ENCODE measurements around the gene LINC00237. TPM values are rescaled to one million over a fixed set of nuclear protein-coding genes. Genes with fewer than 3 reads are reported as not detected.

The LINC00237 gene
- total and polyA plus RNA-seq, 2 of the 8 experiments (the other 6 are each of a cell fraction or from before 2014, with no cell fraction given), result 0.28 to 1.4 TPM

- Histone ChIP-seq H3K27ac (ENCODE audit: low read depth, low read length) (no peak overlapping the region), H3K4me2 (ENCODE audit: insufficient read depth in 1 of 2, low read depth in 2 of 2, low read length in 2 of 2) (no peak overlapping the region), H3K27me3 (replicated peaks in 1 of 4; ENCODE audit: control insufficient read depth in 3 of 4, extremely low read depth in 1 of 4, insufficient read depth in 3 of 4, low read length in 3 of 4) (no peaks in the 10 kb centered on the region), H2AK5ac (ENCODE audit: low read depth, low read length) (no peak overlapping the region), H3K79me2 (ENCODE audit: control insufficient read depth in 1 of 2, insufficient read depth in 2 of 2, low read length in 2 of 2) (no peaks in the 10 kb centered on the region), H3K9me3 (ENCODE audit: insufficient read depth in 2 of 2, low read depth in 1 of 2, low read length in 1 of 2) (no peaks in the 10 kb centered on the region), H4K91ac (replicated peaks; ENCODE audit: insufficient read length, low read length) (no peak overlapping the region), H2BK20ac (ENCODE audit: low read length) (no peak overlapping the region), H3K23ac (ENCODE audit: insufficient read length) (no peak overlapping the region), H3K4me1 (replicated peaks in 1 of 4; ENCODE audit: control insufficient read depth in 3 of 4, insufficient read depth in 4 of 4, low read length in 3 of 4) (no peaks in the 10 kb centered on the region), H2BK5ac (ENCODE audit: low read depth, low read length) (no peak overlapping the region), H3K9ac (replicated peaks in 1 of 4; ENCODE audit: extremely low read depth in 1 of 4, low read depth in 3 of 4, low read length in 3 of 4) (no peak overlapping the region), H3K56ac (replicated peaks; ENCODE audit: insufficient read length, low read depth, low read length) (no peak overlapping the region), H3K36me3 (ENCODE audit: control insufficient read depth in 2 of 4, insufficient read depth in 4 of 4, low read length in 3 of 4) (no peaks in the 10 kb centered on the region; a peak in 2 of 8 replicates), H2BK15ac (ENCODE audit: low read length) (no peak overlapping the region), H3K4ac (replicated peaks; ENCODE audit: insufficient read length, low read depth, low read length) (no peak overlapping the region), H2BK120ac (replicated peaks; ENCODE audit: low read depth, low read length) (no peak overlapping the region), H4K20me1 (replicated peaks in 1 of 2; ENCODE audit: control insufficient read depth in 1 of 2, insufficient read depth in 2 of 2, low read length in 2 of 2) (no peaks in the 10 kb centered on the region), H3K4me3 (ENCODE audit: extremely low read depth in 1 of 4, insufficient read depth in 2 of 4, low read depth in 3 of 4, low read length in 4 of 4) (no peak overlapping the region), H4K5ac (ENCODE audit: insufficient read length, low read depth, low read length) (no peak overlapping the region), H2AFZ (ENCODE audit: low read length) (no peak overlapping the region), H3K79me1 (ENCODE audit: low read depth, low read length) (no peaks in the 10 kb centered on the region), H2BK12ac (ENCODE audit: low read depth, low read length) (no peak overlapping the region), H4K8ac (ENCODE audit: extremely low read depth, insufficient read depth, low read length) (no peak overlapping the region), H3K14ac (ENCODE audit: insufficient read length) (no peak overlapping the region), H3K18ac (ENCODE audit: extremely low read depth, low read length) (no peak overlapping the region), H3K23me2 (ENCODE audit: low read depth, low read length) (peaks cover 3% of the 10 kb centered on the region)
- WGBS, 2 experiments (ENCODE audit: extremely low coverage in 1 of 2, insufficient coverage in 1 of 2, insufficient read length in 1 of 2, insufficient replicate concordance in 2 of 2, low coverage in 1 of 2, low lambda C conversion rate in 2 of 2, missing lambda C conversion rate in 1 of 2), result 96% methylated on average over 4 of the region's 4 CpGs; no CpG with 5 or more reads in 1 of the 2 experiments
- POLR2A ChIA-PET (ENCODE audit: partially characterized antibody), result interaction anchor here (1.1 kb wide), 1 partner anchor 12 kb away, joined by 3 read pairs; no protein-coding TSS in a partner anchor
- CTCF ChIA-PET (ENCODE audit: partially characterized antibody), result interaction anchor here (1.1 to 1.3 kb wide), 2 partner anchors 16 to 88 kb away, joined by 3 to 4 read pairs; no protein-coding TSS in a partner anchor
- DNase-seq (ENCODE audit: low read depth in 1 of 2, low spot score in 2 of 2), result no peak
- no peak for FAIRE-seq
- TF ChIP-seq HDAC6 (IDR thresholded peaks at IDR 0.05; ENCODE audit: low read depth, low read length) (no peak), PHF8 (conservative IDR thresholded peaks at IDR 0.05; ENCODE audit: low read depth, low read length) (no peak), YY1 (IDR thresholded peaks at IDR 0.05; ENCODE audit: low read depth, low read length) (no peak), SIN3A (conservative IDR thresholded peaks at IDR 0.05 in 1 of 2, IDR thresholded peaks at IDR 0.05 in 1 of 2; ENCODE audit: low read depth in 1 of 2, low read length in 2 of 2) (no peak), MAX (IDR thresholded peaks at IDR 0.05) (no peak), NANOG (IDR thresholded peaks at IDR 0.05; ENCODE audit: insufficient read depth, low read depth, low read length, poor library complexity, severe bottlenecking) (no peak), POLR2AphosphoS5 (IDR thresholded peaks at IDR 0.05; ENCODE audit: low read depth, low read length) (no peak), JUND (IDR thresholded peaks at IDR 0.05; ENCODE audit: low read length) (no peak), GTF2F1 (IDR thresholded peaks at IDR 0.05; ENCODE audit: borderline replicate concordance, low read depth, low read length) (no peak), E2F6 (IDR thresholded peaks at IDR 0.05) (no peak), CEBPB (IDR thresholded peaks at IDR 0.05; ENCODE audit: low read depth, low read length) (no peak)
Observed at GRCh38 chr20:21146215-21146614, 40.1 kb upstream of the LINC00237 start.
